NOMO-1 treated with DMSO at 0.1 percent for 48 hours (cell line): ENCODE measurements around the gene C2orf81.
A peak's percentile ranks its signal among the peaks of the same experiment; 100 is the strongest.
"Not testable (repeated sequence)": the region's sequence is repeated elsewhere in the genome, so short reads cannot be mapped to it uniquely, and the experiment has no call there.

Experiments
- DNase-seq: peaks from one replicate; lab custom pipeline; 2025; ENCODE audit not compliant: unreplicated experiment; lab: John Stamatoyannopoulos, UW

Gene C2orf81

DNA sequence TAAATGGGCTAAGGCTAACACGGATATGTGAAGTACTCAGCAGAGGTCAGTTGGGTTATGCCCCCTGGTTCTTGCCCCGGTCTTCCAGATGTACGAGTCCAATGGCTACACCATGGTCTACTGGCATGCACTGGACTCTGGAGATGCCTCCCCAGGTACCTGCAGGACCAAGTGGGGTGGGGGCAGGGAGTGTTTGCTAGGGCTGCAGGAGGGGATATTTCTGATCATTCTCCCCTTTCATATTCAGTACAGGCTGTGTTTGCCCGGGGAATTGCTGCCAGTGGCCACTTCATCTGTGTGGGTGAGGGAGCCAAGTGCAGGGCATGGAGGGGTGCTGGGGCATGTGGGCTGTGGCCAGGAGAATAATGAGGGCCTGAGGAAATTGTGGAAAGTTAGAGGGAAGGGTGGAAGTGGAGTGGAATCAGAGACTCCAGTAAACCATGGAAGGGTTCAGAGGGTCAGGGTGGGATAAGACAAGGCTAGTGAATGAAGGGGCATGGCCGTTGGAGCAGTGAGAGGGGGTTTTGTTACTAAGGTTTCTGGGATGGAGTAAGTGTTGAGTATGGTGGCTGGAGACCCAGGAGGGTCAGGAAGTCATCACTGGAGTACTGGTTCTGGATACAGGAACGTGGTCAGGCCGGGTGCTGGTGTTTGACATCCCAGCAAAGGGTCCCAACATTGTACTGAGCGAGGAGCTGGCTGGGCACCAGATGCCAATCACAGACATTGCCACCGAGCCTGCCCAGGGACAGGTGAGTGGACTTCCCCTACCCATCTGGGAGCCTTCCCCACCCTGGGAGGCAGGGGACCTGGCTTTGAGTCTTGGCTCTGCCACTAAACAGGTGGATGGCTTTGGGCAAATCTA, 2.0 kb upstream of the C2orf81 start:
- no peak for DNase-seq

DNA sequence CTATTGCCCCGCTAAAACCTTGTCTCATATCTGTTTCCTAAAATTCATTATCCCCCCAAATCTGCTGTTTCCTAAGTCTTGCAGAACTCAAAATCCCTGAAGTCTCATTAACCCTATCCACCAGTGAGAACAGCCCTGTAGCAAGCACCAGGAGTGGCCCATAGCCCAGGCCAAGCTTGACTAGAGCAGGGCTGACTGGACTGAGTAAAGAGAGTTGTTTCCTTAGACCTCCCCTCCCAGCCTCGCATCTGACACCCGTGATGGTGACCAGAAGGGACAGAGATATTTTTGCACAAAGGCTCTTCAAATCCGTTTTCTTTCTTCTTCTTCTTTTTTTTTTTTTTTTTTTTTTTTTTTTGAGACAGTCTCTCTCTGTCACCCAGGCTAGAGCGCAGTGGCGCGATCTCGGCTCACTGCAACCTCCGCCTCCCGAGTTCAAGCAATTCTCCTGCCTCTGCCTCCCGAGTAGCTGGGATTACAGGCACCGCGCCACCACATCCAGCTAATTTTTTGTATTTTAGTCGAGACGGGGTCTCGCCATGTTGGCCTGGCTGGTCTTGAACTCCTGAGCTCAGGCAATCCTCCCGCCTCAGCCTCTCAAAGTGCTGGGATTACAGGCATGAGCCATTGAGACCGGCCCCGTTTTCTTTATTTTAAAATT, 846 bp downstream of the C2orf81 start:
- DNase-seq, result not testable (repeated sequence)

DNA sequence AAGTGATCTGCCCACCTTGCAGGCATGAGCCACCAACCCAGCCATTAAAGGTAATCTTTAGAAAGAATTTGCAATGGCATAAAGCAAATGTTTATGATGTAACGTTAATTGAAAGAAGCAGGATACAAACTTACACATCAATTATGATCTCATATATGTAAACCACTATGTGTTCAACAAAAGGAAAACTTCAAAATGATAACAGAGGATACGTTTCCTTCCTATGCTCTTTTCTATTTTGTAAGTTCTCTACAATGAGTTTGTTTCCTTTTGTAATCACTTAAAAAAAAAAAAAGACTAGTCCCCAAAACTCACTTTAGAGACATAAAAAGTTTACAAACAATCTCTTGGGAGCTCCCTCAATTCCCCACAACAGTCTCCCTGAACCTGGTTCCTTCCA, 1.4 kb downstream of the C2orf81 start:
- no peak for DNase-seq

- DNase-seq, result peak; percentile 51
Measured at GRCh38 chr2:74419345-74419744, 2.1 kb downstream of the C2orf81 start.

DNA sequence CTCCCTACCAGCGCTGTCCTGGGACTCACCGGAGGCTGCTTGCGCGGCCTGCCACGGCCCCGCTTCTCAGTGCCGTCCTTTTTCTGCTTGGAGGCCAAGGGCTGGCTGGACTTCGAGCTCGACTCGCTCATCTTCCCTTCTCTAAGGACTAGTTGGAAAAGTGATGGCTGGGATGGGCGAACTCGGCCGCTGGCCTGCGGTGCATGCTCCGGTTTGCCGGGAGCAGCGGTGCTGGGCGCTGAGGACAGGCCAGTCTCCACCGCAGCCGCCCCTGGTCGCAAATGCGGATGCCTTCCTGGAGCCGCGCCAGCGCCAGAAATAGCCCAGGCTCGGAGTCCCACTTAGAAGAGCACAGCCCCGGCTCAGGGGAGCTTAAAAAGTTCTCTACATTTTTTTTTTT, 3.1 kb downstream of the C2orf81 start:
- no peak for DNase-seq

GRCh38 chr2:74417763-74418162, 3.7 kb downstream of the C2orf81 start:
- no peak for DNase-seq

DNA sequence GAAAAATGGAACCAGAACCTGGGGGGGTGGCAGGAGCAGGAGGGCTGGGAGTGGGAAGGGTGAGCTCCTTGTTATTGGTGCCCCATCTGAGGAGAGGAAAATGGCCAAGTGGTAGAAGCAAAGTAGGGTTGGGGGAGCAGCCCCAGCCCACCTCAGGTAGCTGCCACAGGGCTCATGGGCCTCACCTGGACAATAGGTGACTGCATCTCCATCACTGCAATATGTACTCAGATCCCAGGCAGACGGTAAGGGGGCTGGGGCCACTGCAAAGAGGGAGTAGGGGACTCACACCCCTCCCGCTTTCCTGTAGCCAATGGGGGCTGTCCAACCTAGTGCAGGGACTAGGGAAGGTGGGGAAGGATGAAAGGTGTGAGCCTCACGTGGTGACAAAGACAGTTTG, 4.2 kb downstream of the C2orf81 start:
- no peak for DNase-seq

DNA sequence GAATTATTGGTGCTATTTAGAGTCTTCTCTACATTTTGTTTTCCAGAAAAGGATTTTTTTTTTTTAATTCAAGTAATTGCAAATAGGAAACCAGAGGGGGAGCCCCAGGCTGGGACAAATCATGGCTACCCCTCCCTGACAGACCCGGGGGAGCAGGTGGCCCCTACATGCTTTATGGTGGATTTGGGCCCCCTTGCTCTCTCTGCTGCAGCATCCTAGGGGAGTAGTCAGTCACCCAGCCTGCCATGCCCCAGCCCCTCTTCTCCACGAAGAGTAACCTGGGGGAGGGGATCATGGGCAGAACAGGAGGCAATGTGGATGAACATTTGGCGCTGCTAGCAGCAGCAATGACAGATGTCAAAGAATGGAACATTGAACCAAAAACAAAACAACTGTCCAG, 4.6 kb downstream of the C2orf81 start:
- no peak for DNase-seq

- no peak for DNase-seq
Measured at GRCh38 chr2:74415762-74416395, 5.5 kb downstream of the C2orf81 start.

DNA sequence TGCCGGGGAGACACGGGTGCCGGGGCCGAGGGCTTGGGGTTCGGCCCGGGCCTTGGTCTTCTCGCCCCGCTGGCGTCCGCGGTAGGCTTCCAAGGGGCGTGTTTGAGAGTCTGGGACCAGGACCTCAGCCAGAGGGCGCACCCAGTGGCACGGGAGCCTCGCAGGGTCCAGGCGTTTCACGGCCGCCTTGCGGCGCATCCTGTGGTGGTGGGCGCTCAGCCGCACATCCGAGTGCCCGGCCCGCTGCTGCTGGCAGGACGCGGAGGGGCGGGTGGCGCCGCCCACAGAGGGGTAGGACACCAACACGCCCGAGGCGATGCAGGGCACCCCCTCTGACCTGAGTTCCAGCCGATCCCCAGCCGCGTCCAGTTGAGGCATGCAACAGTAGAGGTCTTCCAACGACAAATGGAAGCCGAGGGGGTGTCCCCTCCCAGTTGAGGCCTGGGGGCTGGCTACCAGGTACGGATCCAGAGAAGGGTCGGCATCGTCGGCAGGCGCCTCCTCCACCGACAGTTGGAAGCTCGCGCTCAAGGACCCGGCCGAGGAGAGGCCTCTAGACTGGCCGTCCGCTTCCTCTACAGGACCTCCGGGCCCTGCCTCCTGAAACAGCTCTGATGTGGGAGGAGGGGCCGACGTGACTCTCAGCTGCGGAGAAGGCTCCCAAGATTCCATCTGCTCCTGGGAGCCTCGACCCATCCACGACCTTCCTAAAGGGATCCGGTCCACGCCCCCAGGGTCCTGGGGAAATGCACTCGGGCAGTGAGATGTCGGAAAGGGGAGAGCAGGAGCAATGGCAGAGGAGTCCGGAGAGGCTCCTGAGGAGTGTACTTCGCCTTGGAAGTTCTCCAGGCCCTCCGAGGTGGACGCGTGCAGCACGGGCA, 6.3 kb downstream of the C2orf81 start:
- DNase-seq, result no peak

- no peak for DNase-seq
Measured at GRCh38 chr2:74414441-74414840, 7.0 kb downstream of the C2orf81 start.

GRCh38 chr2:74413001-74413698, 8.3 kb downstream of the C2orf81 start:
- DNase-seq, result no peak

GRCh38 chr2:74407682-74408081, 13.7 kb downstream of the C2orf81 start:
- DNase-seq, result no peak

DNA sequence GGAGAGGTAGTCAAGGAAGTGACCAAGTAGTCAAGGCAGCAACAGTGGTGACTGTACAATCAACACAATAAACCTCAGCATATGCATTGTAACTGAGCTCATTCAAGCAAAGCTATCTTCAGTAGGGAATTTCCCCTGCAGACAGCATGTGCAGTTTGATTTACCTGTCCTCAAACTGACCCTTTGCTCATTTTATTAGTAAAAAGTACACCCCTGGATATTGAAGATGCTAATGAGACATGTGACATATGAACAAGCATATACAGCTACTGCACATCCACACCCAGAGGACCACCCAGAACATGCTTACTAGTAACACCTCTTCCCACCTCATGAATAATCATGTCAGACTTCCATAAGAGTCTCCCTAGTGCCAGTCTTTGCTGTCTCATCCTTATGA, 15.4 kb downstream of the C2orf81 start:
- DNase-seq, result no peak

- no peak for DNase-seq
Measured at GRCh38 chr2:74401891-74402290, 19.5 kb downstream of the C2orf81 start.

- DNase-seq, result peak; percentile 54
Measured at GRCh38 chr2:74399785-74400184, 21.6 kb downstream of the C2orf81 start.

DNA sequence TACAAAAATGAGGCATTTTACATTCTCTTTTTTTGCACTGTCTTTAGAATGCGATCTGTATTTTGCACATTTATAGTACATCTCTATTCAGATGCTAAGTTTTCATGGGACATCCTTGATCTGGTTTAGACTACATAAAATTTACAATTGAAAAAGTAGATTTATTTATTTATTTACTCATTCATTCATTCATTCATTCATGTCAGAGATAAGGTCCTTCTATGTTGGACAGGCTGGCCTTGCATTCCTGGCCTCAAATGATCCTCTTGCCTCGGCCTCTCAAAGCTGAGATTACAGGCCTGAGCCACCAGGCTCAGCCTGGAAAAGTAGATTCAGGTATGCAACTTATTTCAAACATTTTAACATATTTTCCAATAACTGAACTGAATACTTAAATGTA, 25.3 kb downstream of the C2orf81 start:
- DNase-seq, result no peak

- no peak for DNase-seq
Measured at GRCh38 chr2:74393525-74393924, 27.9 kb downstream of the C2orf81 start.

- DNase-seq, result no peak
Measured at GRCh38 chr2:74392449-74392743, 29.0 kb downstream of the C2orf81 start.

DNA sequence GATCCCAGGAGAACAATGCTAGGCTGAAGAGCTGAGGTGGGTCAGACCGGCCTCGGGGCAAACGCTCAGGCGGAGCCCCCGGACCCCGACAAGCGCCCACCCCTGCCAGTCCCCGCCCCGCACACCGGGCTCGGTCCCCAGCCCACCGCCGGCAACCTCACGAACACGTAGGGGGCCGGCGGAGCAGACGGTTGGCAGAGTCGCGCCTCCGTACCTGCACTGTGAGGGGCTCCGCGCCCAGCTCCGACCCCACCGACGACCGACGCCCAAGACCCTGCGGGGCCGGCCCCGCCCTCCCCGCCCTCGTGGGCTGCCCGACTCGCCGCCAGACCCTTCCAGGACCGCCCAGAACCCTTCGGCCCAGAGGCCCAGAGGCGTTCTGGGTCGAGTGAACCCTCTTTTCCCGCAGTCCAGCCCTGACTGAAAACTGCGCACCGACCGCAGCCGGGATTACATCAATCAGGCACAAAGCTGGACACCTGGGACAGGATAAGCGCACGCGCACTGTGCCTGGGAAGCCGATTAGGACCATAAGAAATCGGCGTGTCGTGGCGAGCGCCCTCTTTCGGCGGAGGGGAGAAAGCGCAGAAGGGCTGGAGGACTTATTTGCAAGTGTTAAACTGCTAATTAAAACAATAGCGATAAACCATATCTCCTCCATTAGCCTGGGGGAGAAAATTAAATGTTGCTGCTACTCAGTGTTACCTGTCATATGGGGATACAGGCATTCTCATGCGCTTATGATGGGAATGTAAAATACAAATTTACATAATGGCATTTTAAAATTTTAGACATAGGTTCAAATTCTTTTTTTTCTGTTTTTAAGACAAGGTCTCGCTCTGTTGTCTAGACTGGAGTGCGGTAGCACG, 29.6 kb downstream of the C2orf81 start:
- DNase-seq, result peak; percentile 90
